Large intestine (tissue), 3 donors: Measurements from ENCODE around the gene PDLIM7. TPM values are rescaled to one million over a fixed set of nuclear protein-coding genes. Genes with fewer than 3 reads are reported as not detected.

Source experiments
- DNase-seq, 2 donors: peaks; one replicate each; pipeline versions ENCODE4 v3.0.0 to v3.0.0-alpha.2; 2013
- H3K27ac ChIP-seq: one replicate; pipeline ENCODE4 v1.5.1; 2013; ENCODE audit warnings: low read length
- H3K27me3 ChIP-seq: 2 replicates; pipeline ENCODE4 v1.6.1; 2013; ENCODE audit warnings: low read length; ENCODE audit not compliant: control insufficient read depth, insufficient read depth
- H3K36me3 ChIP-seq: 2 replicates; pipeline ENCODE4 v1.6.1; 2013; ENCODE audit warnings: low read length; ENCODE audit not compliant: control insufficient read depth, insufficient read depth
- H3K4me1 ChIP-seq: one replicate; pipeline ENCODE4 v1.6.1; 2013; ENCODE audit warnings: low read length; ENCODE audit not compliant: control insufficient read depth, insufficient read depth
- H3K4me3 ChIP-seq: one replicate; pipeline ENCODE4 v1.5.1; 2013; ENCODE audit warnings: low read length
- H3K9me3 ChIP-seq: one replicate; pipeline ENCODE4 v1.6.1; 2013; ENCODE audit warnings: mild to moderate bottlenecking, low read depth, low read length, moderate library complexity; ENCODE audit not compliant: control insufficient read depth
- WGBS: methylation state at CpG from one replicate; pipeline ENCODE4 v1.1.5; 2013; ENCODE audit warnings: low lambda C conversion rate; ENCODE audit not compliant: insufficient coverage; 5-methylcytosine and 5-hydroxymethylcytosine counted together
- polyA plus RNA-seq: library from polyadenylated mRNA; unstranded; fragments of 120-200 nt; gene quantifications from one replicate; pipeline ENCODE4 v1.2.1, GENCODE V29; 2013

Gene PDLIM7
- polyA plus RNA-seq, 1 donor, result 118 TPM

- peak overlapping the region; percentile 45 for H3K27ac ChIP-seq
- DNase-seq, result peak; percentile 92
- H3K4me1 ChIP-seq, result peaks cover 15% of the 10 kb centered on the region
- peaks cover 11% of the 10 kb centered on the region for H3K27me3 ChIP-seq
- H3K9me3 ChIP-seq, result peaks cover 3% of the 10 kb centered on the region
- WGBS, result no CpG with 5 or more reads among the region's 84 CpGs
- peak overlapping the region; percentile 54 for H3K4me3 ChIP-seq
- H3K36me3 ChIP-seq, result peaks cover 22% of the 10 kb centered on the region
These were observed 42.9 kb downstream of the PDLIM7 start for GRCh38 chr5:177454397-177455035.

- peak in 1 of 2 donors; percentile 56 for DNase-seq
- WGBS, result no CpG with 5 or more reads among the region's 31 CpGs
- peaks cover 17% of the 10 kb centered on the region for H3K36me3 ChIP-seq
These were observed 43.5 kb downstream of the PDLIM7 start for GRCh38 chr5:177453852-177454396.

GRCh38 chr5:177452688-177453638, 44.4 kb downstream of the PDLIM7 start:
- peaks cover 15% of the 10 kb centered on the region for H3K4me1 ChIP-seq
- H3K36me3 ChIP-seq, result peaks cover 7% of the 10 kb centered on the region
- WGBS, result 100% methylated on average over 1 of the region's 17 CpGs
- H3K27ac ChIP-seq, result no peak overlapping the region
- no peak overlapping the region for H3K4me3 ChIP-seq
- H3K27me3 ChIP-seq, result peaks cover 26% of the 10 kb centered on the region
- no peak for DNase-seq
- H3K9me3 ChIP-seq, result peaks cover 3% of the 10 kb centered on the region

More at GRCh38 chr5:177453852-177454396, 43.5 kb downstream of the PDLIM7 start:
- Histone ChIP-seq H3K9me3 (peaks cover 3% of the 10 kb centered on the region), H3K27me3 (peaks cover 16% of the 10 kb centered on the region), H3K27ac (no peak overlapping the region), H3K4me3 (peak overlapping the region; percentile 54), H3K4me1 (peaks cover 15% of the 10 kb centered on the region)

GRCh38 chr5:177450667-177451424, 46.6 kb downstream of the PDLIM7 start:
- Histone ChIP-seq H3K9me3 (no peaks in the 10 kb centered on the region), H3K4me3 (no peak overlapping the region), H3K4me1 (peaks cover 17% of the 10 kb centered on the region), H3K27me3 (peaks cover 40% of the 10 kb centered on the region), H3K36me3 (no peaks in the 10 kb centered on the region), H3K27ac (no peak overlapping the region)
- whole genome bisulfite sequencing, result no CpG with 5 or more reads among the region's 10 CpGs
- no peak for DNase-seq

- H3K27me3 ChIP-seq, result peaks cover 44% of the 10 kb centered on the region
- no peak overlapping the region for H3K27ac ChIP-seq
- no peak for DNase-seq
- H3K36me3 ChIP-seq, result no peaks in the 10 kb centered on the region
- H3K4me1 ChIP-seq, result peaks cover 18% of the 10 kb centered on the region
- H3K9me3 ChIP-seq, result no peaks in the 10 kb centered on the region
- H3K4me3 ChIP-seq, result no peak overlapping the region
- no CpG with 5 or more reads among the region's 18 CpGs for WGBS
These were observed 48.0 kb downstream of the PDLIM7 start for GRCh38 chr5:177449140-177450061.

GRCh38 chr5:177448244-177448950, 49.0 kb downstream of the PDLIM7 start:
- Histone ChIP-seq H3K27me3 (peaks cover 40% of the 10 kb centered on the region), H3K27ac (no peak overlapping the region), H3K9me3 (no peaks in the 10 kb centered on the region), H3K36me3 (peaks cover 2% of the 10 kb centered on the region), H3K4me1 (peaks cover 9% of the 10 kb centered on the region), H3K4me3 (no peak overlapping the region)
- WGBS, result no CpG with 5 or more reads among the region's 6 CpGs
- DNase-seq, result no peak

GRCh38 chr5:177447611-177448243, 49.7 kb downstream of the PDLIM7 start:
- Histone ChIP-seq H3K27ac (no peak overlapping the region), H3K4me1 (peaks cover 9% of the 10 kb centered on the region), H3K9me3 (no peaks in the 10 kb centered on the region), H3K27me3 (peaks cover 37% of the 10 kb centered on the region), H3K4me3 (no peak overlapping the region), H3K36me3 (peaks cover 3% of the 10 kb centered on the region)
- WGBS, result no CpG with 5 or more reads among the region's 23 CpGs
- peak in 1 of 2 donors; percentile 40 for DNase-seq

- no CpG with 5 or more reads among the region's 52 CpGs for WGBS
- Histone ChIP-seq H3K27ac (no peak overlapping the region), H3K27me3 (peaks cover 37% of the 10 kb centered on the region), H3K4me1 (peaks cover 9% of the 10 kb centered on the region), H3K9me3 (no peaks in the 10 kb centered on the region), H3K36me3 (peaks cover 9% of the 10 kb centered on the region), H3K4me3 (no peak overlapping the region)
- DNase-seq, result peak in 1 of 2 donors; percentile 46
These were observed 50.3 kb downstream of the PDLIM7 start for GRCh38 chr5:177447066-177447610.
